Stimulated activated CD4-positive, alpha-beta T cell treated with anti-CD3 and anti-CD28 coated beads, Interleukin-12 subunit alpha, Interleukin-12 subunit beta, amount 100 ng/mL, for 48 hours (primary cell): ENCODE measurements around the gene HSPA4L.

Experiments
- DNase-seq, 3 donors: peaks; one replicate each; pipeline ENCODE4 v3.0.0-alpha.2; 2020; ENCODE audit warnings: low read depth in 2 of 3, low spot score in 1 of 3

HSPA4L gene

DNA sequence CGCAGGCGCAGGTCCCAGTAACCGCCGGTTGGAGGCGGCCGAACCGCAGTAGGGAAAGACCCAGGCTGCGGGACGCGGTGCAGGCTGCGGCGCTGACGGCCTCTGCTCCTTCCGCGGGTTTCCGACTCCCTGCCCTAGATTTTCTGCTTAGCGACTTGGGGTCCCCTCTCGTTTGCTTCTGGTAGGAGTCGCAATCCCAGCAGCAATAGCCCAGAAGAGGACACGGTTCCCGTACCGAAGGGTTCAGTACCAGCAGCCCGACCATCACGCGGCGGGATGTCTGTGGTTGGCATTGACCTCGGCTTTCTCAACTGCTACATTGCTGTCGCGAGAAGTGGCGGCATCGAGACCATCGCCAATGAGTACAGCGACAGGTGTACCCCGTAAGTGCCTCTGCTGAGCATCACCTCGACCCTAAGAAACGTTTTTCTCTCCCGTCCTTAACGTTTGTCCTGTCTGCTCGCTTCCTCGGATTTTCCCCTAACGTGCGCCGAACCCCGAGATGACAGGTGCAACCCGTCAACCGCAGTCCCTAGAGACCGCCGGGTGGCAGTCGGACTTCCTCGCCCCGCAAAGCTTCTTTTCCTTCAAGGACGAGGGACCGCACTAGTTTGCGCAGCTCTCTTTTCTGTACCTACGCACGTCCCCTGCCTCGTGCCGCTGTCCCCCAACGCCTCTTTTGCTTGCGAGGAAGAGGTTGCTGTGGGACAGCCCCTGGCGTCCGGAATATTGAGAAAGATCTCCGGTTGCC lies at the start of gene HSPA4L:
HSPA4L (plus strand) TSS at position 48 of the 751 bp plus-strand sequence; CDS start at position 277, 229 bp downstream.
- peak; percentile 21 to 40 (median 25) for DNase-seq

DNA sequence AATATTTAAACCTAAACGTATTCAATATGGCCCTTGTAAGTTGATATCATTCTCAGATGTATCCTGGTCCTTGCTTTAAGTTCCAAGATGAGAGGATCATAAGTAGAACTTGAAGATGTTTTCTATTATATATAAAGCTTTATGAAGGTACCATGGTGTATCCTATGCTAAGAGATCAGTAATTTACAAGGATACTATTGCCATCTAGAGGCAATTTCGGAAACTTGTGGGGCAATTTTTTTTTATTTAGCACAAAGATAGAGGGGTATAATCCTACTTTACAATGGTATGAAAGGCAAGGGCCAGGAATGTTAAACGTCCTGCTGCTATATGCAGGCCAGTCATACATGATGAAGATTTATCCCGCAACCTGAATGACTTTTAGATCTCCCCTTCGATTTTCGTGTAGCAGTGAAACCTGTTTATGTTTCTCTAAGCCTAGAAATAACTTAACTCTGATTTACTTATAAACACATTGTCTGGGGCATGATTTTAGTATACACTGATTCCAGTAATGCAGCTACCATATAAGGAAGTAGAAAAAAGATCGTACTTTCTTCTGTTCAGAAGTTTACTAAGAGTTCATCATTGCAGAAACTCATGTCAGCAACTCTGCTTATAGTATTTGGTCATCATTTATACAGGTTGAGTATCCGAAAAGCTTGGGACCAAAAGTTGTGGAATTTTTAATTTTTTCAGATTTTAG lies 49.3 kb upstream of the HSPA4L start:
- DNase-seq, result no peak

- no peak for DNase-seq
Observed at GRCh38 chr4:127734976-127735375, 47.1 kb upstream of the HSPA4L start.

GRCh38 chr4:127737295-127737694 lies 44.8 kb upstream of the HSPA4L start:
- no peak for DNase-seq

GRCh38 chr4:127741247-127741646 lies 40.9 kb upstream of the HSPA4L start:
- DNase-seq, result no peak

- DNase-seq, result no peak
Observed at GRCh38 chr4:127747883-127748282, 34.2 kb upstream of the HSPA4L start.

- no peak for DNase-seq
Observed at GRCh38 chr4:127748957-127749356, 33.2 kb upstream of the HSPA4L start.

DNA sequence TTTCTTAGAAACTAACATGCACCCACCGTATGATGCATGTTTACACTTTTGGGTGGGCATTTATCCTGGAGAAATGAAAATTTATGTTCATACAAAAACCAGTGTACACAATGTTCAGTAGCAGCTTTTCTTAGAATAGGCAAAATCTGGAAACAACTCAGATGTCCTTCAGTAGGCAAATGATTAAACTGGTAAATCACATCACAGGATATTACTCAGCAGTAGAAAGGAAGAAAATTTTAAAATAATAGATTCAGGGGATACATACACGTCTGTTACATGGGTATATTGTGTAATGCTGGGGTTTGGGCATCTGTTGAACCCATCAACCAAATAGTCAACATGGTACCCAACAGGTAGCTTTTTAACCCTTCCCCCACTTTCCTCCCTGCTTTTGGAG lies 25.2 kb upstream of the HSPA4L start:
- no peak for DNase-seq

- no peak for DNase-seq
Observed at GRCh38 chr4:127759228-127759820, 22.8 kb upstream of the HSPA4L start.

DNA sequence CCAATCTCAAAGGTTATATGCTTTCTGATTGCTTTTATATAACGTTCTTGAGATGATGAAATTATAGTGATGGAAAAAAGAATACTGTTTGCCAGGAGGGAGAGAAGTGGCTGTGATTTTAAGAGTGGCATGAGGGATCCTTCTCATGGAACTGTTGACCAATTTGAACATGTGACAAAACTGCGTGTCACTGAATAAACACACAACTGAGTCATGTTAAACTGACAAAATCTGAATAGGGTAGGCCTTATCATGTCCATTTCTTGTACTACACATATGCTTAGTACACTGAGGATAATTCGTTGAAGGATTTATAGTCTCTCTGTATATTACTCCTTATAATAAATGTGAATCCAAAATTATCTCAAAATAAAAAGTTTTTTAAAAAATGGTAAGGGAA lies 22.2 kb upstream of the HSPA4L start:
- no peak for DNase-seq

- no peak for DNase-seq
Observed at GRCh38 chr4:127771535-127772275, 10.4 kb upstream of the HSPA4L start.

GRCh38 chr4:127772769-127773671 lies 9.1 kb upstream of the HSPA4L start:
- no peak for DNase-seq

- no peak for DNase-seq
Observed at GRCh38 chr4:127775843-127776242, 6.3 kb upstream of the HSPA4L start.

DNA sequence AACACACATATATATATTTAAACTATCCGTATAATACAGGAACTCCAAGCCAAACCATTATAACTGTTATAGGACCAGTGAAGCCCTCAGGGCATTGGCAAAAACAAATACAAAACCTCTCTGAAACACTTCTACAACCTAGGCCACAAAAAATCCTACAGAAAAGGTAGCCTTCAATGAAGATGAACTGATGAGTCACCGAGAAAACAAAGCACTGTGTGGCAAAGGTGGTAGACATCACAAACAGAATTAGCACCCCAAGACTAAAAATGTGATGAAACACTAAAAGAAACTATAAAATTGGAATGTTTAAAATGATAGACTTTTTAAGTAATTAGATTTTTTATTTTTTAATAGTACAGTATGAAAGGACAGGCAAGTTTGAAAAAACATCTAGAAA lies 5.5 kb upstream of the HSPA4L start:
- DNase-seq, result no peak

DNA sequence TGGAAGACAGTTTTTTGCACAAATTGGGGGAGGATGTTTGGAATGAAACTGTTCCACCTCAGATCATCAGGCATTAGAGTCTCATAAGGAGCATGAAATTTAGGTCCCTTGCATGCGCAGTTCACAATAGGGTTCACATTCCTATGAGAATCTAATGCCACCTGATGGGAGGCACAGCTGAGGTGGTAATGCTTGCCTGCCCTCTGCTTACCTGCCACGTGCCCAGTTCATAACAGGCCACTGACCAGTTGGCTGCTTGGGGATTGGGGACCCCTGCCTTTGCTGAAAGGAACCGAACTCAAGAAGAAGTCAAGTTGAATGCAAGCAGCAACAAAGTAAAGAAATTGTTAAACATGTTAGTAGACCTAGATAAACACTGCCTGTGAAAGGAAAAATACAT lies 4.6 kb upstream of the HSPA4L start:
- no peak for DNase-seq

DNA sequence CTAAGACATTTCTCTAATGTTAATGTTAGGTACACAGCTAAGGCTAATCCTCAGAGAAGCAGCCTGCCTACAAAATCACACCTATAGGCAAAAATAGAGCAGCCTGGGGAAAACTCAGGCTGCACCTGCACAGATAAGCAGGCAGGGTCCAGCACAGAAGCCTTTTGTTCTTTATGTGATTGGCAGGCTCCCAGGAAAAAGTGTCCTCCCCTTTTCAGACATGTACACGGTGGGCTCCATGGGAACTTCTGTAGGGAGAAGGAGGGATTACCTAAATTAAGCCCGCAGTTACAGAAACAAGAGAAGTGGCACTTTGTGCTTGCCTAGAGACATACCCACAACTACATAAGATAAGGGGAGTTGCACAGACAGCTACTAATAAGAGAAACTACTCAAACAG lies 4.0 kb upstream of the HSPA4L start:
- DNase-seq, result no peak

DNA sequence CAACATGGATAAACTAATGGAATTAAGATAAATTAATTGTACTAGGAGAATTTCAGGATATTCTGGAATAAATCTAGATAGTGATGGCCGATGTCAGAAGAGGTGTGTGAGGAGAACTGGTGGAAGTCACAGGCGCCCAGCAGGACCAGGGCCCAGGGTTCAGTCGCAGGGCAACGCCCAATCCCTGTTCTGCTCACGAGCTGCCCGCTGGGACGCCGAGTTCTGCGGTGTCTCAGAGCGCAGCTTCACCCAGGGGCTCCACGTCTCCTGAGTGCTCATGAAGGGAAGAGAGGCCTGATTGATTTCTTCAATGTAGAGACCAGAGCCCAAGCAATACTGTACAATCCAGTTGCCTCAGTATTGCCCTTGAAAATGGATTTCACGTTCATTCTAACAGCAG lies 1.5 kb upstream of the HSPA4L start:
- no peak for DNase-seq

DNA sequence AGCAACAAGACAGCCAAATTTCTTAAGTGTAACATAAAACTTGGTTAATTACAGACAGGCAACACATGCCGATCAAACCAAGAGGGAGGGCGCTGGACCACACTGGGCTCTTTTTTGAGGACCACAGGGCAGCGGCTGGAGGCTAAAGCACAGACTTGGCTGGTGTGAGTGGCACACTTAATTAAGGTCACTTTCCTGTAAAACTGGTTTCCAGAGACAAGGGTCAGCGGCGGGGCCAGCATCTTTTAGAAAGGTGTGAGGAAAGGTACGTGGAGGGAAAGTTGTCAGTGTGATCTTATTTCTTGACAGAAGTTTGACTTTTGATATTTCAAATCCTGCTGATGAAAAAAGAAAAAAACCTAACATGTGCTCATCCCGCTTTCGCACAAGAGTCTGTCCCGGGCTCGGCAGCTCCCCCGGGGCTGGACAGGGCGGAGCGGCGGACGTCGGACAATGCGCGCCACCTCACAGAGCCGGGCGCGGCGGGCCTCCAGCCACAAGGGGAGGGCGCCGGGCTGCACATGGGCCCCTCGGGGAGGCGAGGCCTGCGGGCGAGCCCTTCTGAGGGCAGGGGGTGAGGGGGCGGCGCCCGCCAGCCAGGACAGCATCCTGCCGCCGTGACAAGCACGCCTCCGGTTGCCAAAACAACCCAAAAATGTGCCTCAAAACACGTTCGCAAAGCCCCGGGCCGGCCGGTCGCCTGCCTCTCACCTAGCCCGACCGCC lies 660 bp upstream of the HSPA4L start:
- DNase-seq, result no peak

DNA sequence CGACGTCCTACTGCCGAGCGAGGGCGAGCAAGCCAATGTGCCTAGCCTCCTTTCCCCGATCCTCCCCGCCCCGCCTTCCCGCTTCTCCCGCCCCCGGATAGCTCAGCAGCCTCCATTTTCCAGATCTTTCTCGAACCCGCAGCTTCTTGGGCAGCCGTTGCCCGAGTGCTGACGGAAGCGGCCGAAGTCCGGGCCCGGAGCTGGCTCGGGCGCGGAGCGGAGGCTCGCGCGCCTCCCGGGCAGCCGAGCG lies 172 bp upstream of the HSPA4L start:
- DNase-seq, result peak in 2 of 3 donors; percentile 35 to 59
